GM19043 (cell line): ENCODE results near the gene CCN5.
"Not testable (repeated sequence)": the region's sequence is repeated elsewhere in the genome, so short reads cannot be mapped to it uniquely, and the experiment has no call there.

Experiments used
- ATAC-seq: cut with Tn5 transposase; IDR thresholded peaks from one replicate; pipeline ENCODE4 v1.9.1; 2021; ENCODE audit warnings: low read depth; ENCODE audit not compliant: unreplicated experiment

The CCN5 gene

GRCh38 chr20:44752099-44752931, 37.1 kb downstream of the CCN5 start:
- ATAC-seq: no peak

GRCh38 chr20:44754554-44754953, 39.4 kb downstream of the CCN5 start:
- ATAC-seq: no peak

GRCh38 chr20:44756011-44756688, 41.0 kb downstream of the CCN5 start:
- ATAC-seq: no peak

- no peak for ATAC-seq
Observed at GRCh38 chr20:44756956-44757355, 41.8 kb downstream of the CCN5 start.

- no peak for ATAC-seq
Observed at GRCh38 chr20:44758247-44759101, 43.3 kb downstream of the CCN5 start.

- ATAC-seq: no peak
Observed at GRCh38 chr20:44759595-44759994, 44.4 kb downstream of the CCN5 start.

- ATAC-seq: no peak
Observed at GRCh38 chr20:44761423-44761822, 46.3 kb downstream of the CCN5 start.

- ATAC-seq: no peak
Observed at GRCh38 chr20:44762466-44763140, 47.4 kb downstream of the CCN5 start.

- not testable (repeated sequence) for ATAC-seq
Observed at GRCh38 chr20:44763798-44764197, 48.6 kb downstream of the CCN5 start.

- no peak for ATAC-seq
Observed at GRCh38 chr20:44765091-44765490, 49.9 kb downstream of the CCN5 start.

GRCh38 chr20:44765701-44766347, 50.7 kb downstream of the CCN5 start:
- ATAC-seq: no peak

- ATAC-seq: no peak
Observed at GRCh38 chr20:44768256-44768655, 53.1 kb downstream of the CCN5 start.

GRCh38 chr20:44768854-44769480, 53.8 kb downstream of the CCN5 start:
- no peak for ATAC-seq

- ATAC-seq: no peak
Observed at GRCh38 chr20:44769481-44769863, 54.3 kb downstream of the CCN5 start.

- no peak for ATAC-seq
Observed at GRCh38 chr20:44770484-44771171, 55.5 kb downstream of the CCN5 start.

GRCh38 chr20:44771172-44771535, 56.0 kb downstream of the CCN5 start:
- ATAC-seq: no peak

- no peak for ATAC-seq
Observed at GRCh38 chr20:44772636-44773035, 57.5 kb downstream of the CCN5 start.

GRCh38 chr20:44773070-44773829, 58.1 kb downstream of the CCN5 start:
- no peak for ATAC-seq
